Tibial nerve (tissue), 4 donors: ENCODE results near the gene DLX3.

ENCODE experiments used
- EP300 ChIP-seq, 2 donors: sonication (generic); formaldehyde crosslinking; IDR thresholded peaks; one replicate each; pipeline ENCODE4 v1.6.1; 2017; ENCODE audit warnings: antibody characterized with exemption in 2 of 2, mild to moderate bottlenecking in 1 of 2
- POLR2A ChIP-seq, 2 donors: fragments of 450-650 bp; IDR thresholded peaks; one replicate each; pipeline ENCODE4 v1.6.1; 2017; ENCODE audit warnings: antibody characterized with exemption in 2 of 2, mild to moderate bottlenecking in 2 of 2, moderate library complexity in 2 of 2
- TF ChIP-seq, protein P1 (sequence below), 5 experiments: fragments of 200-600 bp in 3 of 5; fragments of 450-650 bp in 2 of 5; sonication (generic) in 3 of 5; IDR thresholded peaks; one replicate each; pipeline ENCODE4 v1.5.1; 2016 to 2019; ENCODE audit warnings: antibody characterized with exemption in 5 of 5, mild to moderate bottlenecking in 3 of 5, moderate library complexity in 2 of 5

DNA sequence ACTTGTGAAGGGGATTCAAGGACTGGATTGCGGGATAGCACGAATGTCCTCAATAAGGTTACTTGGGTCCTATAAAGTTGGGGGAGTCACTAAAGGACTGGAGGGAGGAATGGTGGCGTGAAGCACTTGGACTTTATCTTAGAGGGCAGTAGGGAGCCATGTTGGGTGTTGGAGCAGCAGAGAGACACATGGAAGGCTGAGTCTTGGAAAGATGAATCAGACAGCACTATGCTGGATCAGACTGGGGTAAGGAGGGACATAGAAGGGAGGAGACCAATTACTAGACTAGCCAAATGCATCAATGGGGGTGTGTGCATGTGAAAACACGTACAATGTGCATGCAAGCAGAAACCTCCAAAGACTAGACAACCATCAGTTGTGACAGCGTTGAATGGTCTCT, 52.1 kb downstream of the DLX3 start:
- no peak for TF ChIP-seq POLR2A (IDR thresholded peaks at IDR 0.05)
- TF ChIP-seq, protein P1, sequence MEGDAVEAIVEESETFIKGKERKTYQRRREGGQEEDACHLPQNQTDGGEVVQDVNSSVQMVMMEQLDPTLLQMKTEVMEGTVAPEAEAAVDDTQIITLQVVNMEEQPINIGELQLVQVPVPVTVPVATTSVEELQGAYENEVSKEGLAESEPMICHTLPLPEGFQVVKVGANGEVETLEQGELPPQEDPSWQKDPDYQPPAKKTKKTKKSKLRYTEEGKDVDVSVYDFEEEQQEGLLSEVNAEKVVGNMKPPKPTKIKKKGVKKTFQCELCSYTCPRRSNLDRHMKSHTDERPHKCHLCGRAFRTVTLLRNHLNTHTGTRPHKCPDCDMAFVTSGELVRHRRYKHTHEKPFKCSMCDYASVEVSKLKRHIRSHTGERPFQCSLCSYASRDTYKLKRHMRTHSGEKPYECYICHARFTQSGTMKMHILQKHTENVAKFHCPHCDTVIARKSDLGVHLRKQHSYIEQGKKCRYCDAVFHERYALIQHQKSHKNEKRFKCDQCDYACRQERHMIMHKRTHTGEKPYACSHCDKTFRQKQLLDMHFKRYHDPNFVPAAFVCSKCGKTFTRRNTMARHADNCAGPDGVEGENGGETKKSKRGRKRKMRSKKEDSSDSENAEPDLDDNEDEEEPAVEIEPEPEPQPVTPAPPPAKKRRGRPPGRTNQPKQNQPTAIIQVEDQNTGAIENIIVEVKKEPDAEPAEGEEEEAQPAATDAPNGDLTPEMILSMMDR (IDR thresholded peaks at IDR 0.05) = no peak
- no peak for TF ChIP-seq EP300 (IDR thresholded peaks at IDR 0.05)
